Skeletal muscle cell (primary cell): ENCODE data around the gene OSBPL5.

ENCODE experiments used
- DNase-seq: peaks from one replicate; pipeline ENCODE4 v3.0.0-alpha.2; 2010; ENCODE audit warnings: low read depth
- H3K4me3 ChIP-seq: 2 replicates; pipeline ENCODE4 v1.5.1; 2011; ENCODE audit warnings: low read depth, mild to moderate bottlenecking, control low read depth, low read length, moderate library complexity

Gene OSBPL5

DNA sequence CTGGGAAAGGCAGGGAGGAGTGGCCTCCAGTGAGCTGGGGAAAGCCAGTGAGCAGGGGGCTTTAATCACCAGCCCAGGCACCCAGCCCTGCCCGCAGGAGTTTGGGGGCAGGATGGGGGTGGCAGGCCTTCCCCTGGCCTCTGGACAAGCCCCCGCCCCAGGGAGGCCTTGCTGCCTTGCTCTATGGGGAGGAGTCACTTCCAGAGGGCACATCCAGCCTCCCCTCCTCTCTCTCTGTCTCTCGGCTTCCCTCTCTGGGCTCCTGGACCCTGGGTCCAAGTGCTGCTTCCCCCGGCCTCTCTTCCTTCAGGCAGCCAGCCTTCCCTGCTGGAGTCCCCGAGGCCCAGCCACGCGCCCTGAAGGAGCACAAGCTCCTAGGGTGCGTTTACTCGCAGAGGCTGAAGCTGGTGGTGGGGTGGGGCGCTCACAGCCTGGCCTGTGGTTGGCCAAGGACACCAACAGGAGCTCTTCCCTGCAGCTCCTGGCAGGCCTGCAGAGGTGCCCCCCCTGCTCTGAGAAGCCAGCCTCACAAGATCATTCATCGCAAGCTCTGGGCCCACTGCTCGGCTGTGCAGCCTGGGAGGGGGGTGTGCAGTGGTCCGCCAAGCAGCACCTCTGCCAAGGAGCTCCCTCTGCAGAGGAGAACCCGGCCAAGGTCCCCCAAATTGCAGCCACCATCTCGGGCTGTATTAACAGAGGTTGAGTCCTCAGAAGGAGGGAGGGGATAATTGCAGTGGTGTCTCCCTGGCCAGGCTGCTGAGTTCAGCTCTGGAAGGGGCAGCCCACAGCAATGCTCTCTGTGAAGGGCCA lies 25.4 kb downstream of the OSBPL5 start:
- DNase-seq: no peak
- H3K4me3 ChIP-seq: no peak overlapping the region

DNA sequence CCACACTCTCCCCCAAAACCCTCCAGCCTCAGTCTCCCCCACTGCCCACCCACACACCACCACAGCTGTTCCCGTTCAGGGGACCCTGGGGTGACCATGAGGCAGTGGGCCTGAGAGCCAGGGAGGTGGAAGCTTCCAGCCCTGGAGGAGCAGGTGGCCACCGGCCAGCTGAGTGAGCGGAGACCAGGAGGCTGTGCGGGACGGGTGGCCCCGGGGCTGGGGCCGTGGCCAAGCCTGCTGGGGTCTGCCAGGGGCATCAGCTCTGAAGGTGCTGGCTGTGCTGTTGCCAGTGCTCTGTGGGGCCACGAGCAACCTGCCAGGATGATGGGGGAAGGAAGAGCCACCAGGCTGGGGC lies 26.0 kb downstream of the OSBPL5 start:
- no peak for DNase-seq
- H3K4me3 ChIP-seq: no peak overlapping the region

DNA sequence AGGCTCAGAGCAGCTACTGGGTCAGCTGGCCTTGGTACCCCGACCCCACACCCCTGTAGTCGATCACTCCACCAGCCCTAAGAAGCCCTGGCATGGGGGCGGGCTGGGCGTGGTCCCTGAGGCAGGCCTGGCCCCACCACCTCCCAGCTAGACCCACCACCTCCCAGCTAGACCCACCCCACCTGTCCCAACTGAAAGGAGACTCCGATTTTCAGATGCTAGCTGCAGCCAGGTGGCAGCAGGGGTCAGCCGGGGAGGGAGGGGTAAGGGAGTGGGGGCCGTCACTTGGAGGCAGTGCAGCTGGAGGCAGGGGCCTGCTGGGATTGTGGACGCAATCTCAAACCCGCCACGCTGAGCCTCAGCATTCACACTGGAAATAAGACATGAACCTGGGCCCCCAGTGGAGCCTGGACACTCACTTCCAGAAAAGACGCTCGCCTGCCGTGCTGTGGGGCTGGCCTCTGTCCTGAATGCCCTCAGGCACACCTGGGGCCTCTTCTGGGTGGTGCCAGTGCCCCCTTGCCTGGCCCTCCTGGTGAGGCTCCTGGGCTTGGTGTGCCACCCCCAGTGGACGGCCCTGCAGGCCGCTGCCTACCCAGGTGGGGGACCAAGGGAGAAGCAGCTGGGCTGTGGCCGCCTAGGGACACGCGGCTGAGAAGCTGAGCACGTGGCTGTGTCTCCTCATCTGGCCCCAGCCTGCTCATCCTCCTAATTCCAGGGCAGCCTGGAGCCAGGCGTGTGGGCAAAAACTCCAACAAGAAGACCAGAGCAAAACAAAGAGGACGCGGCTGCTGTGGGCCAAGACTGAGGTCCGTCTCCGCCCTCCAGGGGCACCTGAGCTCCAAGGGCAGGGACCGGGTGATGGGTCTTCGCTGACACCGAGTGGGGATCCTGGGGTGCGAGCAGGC lies 26.7 kb downstream of the OSBPL5 start:
- no peak overlapping the region for H3K4me3 ChIP-seq
- DNase-seq: no peak

DNA sequence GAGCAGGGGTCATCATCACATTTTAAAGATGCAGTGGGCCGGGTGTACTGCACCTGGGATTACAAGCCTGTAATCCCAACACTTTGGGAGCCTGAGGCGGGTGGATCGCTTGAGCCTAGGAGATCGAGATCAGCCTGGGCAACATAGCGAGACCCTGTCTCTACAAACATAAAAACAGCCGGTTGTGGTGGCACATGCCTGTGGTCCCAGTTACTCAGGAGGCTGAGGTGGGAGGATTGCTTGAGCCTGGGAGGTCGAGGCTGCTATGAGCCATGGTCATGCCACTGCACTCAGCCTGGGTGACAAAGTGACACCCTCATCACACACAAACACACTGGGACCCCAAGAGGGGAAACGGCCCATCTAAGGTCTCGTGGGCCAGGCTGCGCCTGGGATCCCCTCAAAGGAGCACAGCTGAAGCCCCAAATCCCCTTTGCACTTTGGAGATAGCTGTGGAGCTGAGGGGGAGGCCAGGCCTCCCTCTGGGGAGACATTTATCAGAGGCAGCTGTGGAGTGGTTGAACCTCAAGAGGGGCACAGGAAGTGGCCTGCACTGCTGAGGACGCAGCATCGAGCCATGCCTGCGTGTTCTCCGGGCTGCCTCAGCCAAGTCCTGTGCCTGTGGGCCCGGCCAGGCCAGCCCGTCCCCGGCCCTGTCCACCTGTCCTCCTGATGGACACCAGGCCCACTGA lies 27.5 kb downstream of the OSBPL5 start:
- no peak overlapping the region for H3K4me3 ChIP-seq
- DNase-seq: no peak

DNA sequence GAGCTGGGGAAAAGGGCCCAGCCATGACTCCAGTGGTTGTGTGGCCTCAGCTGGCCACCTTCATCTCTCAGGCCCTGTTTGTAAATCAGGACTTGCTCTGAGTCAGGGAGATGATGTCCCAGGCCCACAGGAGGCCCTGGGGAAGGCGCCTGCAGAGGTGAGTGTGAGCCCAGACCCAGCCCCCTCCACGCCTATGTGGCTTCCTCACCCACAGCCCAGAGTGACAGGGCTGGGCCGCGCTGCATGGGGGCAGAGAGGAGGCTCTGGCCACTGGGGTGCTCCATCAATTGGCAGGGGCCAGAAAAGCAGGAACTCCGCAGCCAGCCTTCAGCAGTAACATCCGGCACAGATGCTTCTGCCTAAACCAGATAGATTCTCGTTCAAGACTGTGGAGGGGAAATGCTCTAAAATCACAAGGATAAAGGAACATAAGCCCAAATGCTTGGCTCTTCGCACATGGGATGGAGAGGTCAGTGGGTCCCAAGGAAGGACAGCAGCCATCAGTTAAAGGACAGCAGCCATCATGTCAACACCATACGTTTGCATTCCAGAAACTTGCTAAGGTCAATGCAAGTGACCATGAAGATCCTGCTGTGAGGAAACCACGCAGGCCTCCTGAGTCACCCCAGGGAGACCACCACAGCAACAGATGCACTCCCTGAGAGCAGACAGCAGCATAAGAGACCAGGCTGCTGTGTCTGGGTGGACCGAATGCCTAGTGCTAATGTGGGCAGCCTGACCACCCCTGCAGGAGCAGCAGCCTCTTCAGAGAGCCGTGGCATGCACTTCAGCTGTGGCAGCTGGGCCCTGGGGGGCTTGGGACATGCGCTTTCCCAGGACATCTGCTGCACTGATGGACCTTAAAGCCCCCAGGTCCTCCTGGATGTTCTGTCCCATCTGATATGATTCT lies 28.3 kb downstream of the OSBPL5 start:
- no peak overlapping the region for H3K4me3 ChIP-seq
- DNase-seq: no peak

DNA sequence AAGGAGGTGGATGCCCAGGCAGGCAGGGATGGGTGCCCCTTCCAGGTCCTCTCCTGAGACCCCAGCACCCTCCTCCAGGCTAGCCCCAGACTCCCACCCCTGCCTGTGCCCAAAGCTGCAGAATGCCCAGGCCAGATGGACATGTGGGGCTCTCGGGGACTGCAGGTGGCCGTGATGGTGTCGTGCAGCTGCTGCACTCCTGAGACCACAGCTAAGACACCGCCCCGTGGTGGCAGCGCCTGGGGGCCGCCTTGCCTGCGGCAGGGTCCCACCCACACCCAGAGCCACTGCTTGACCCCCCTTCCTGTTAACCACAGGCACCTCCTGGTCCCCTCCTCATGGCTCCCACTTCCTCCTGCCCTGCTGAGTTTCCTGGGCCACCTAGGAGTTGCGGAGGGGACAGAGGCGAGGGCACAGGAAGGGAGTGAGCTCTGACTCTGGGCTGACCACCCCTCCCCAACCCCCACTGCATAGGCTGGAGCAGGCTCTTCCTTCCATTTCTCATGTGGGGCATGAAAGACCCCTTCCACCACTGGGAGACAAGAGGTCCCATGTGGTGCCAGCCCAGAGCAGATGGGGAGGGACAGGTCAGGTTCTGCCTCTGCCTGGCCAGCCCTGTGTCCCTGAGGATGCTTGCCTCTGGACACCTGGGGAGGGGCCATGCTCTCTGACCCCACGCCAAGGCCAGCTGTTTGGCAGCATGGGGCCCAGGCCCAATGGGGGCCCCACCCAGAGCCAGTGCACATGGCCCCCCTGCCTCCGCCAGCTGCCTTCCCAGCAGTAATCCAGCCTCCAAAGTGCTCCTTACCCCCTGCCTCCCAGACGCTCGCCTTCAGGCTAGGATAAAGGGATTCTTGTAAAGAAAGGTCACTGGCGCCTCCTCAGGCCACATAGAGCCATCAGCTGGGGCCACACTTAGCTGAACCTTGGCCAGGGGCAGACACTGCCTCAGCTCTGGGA lies 29.3 kb downstream of the OSBPL5 start:
- H3K4me3 ChIP-seq: no peak overlapping the region
- no peak for DNase-seq

DNA sequence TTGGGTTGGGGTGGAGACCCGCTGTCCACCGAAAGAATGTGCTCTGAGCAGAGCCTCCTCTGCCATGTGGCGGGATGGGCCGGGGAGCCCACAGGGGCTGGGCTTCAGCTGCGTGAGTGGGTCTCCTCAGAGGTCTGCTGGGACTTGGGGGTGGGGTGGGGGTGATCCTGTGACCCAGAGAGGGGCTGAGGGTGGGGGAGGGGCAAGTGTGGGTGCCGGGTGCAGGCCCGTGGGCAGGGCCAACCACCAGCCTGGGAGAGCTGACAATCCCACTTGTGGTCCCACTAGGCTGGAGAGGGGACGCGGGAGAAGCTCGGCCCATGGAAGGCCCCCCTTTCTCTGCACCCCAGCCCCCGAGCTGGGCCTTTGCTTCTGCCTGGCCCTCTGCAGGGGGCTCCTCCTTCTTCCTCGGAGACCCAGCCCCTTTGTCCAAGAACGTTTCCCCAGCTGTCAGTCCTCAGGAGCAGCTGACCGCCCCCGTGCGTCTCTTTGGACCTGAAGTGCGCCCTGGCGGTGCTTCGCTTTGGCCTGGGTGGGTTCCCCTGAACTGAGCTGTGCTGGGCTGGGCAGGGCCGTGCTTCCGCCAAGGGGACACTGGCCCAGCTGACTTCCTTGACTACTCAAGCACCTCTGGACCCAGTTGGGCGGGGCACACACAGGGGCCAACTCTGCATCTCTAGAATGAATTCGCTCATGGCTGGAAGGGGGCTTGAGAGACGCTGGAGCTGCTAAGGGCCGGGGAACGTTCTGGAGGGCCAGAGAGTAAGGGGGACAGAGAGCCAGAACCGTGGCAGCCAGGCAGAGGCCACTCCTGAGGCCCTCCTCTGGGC lies 30.2 kb downstream of the OSBPL5 start:
- no peak for DNase-seq
- H3K4me3 ChIP-seq: no peak overlapping the region

DNA sequence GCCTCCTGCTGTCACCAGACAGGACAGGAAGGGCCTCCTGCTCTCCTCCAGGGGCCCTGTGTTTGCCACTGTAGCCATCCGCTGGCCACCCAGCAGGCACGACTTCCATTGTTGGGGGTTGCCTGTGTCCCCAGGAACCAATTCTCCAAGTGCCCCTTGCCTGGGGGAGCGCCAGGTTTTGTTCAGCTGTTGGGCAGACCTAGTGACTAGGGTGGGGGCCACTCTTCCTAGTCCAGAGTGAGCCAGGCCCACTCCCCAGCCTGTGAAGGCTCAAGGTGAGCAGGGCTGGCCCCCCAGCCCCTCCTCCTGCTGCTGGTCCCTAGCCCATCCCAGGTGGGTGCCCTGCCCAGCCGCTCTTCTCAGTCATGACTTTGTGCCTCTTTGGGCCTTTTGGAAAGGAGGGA lies 30.9 kb downstream of the OSBPL5 start:
- no peak overlapping the region for H3K4me3 ChIP-seq
- no peak for DNase-seq

DNA sequence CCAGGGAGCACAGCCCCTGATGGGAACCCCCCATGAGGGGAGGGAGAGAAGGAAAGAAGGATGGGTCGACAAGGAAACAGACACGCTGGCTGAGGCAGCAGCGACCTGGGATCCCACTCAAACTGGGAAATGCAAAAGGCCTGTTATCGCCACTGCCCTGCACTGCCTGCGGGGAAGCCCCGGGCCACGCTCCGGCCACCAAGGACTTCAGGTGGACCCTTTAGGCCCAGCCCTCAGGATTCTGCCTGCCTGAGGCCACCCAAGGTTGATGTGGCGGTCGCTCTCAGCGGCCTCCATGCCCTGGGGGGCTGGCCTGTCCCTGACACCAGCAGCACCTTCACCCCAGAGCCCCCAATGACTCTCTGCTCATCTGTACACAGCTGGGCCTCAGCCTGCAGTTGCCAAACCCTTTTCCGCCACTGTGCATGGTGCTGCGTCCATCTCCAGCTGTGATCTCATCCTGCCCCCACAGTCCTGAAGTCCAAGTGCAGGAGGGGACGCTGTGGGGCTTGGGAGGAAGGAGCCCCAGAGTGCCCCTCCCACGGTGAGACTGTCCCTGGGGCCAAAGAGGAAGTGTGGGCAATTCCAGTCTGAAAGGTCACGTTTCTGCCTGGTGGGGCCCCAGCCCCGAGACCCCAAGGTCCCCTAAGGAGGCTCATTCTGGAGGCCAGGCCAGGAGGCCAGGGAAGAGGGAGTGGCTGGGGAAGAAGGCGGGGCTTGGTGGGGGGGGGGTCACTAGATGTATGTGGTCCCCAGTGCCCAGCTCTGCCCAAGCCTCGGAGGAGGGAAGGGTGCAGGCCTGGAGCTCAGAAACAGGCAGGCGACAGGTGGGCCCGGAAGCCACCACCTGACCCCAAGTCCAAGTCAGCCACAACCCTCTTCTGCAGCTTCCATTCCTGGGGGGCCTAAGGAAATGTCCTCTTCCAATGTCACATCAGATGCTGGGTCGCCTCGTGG lies 31.6 kb downstream of the OSBPL5 start:
- no peak for DNase-seq
- no peak overlapping the region for H3K4me3 ChIP-seq

DNA sequence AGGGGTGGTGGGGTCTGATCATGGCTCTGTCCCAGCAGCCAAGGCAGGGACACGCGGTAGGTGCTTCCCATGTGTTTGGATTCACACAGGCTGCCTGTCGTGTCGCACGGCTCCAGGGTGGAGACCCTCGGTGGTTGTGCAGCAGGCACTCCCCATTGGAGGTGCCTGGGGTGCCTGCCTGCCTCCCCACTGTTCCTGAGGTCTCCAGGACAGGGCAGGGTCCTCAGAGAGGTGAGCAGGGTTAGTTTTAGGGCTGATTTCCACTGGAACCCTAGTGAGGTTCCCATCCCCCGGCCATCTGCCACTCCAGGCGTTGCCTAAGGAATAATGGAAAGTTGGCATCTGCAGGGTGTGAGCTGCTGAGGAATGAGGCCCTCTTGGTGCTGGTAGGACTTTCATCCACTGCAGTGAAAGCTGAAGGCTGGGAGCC lies 32.3 kb downstream of the OSBPL5 start:
- DNase-seq: no peak
- H3K4me3 ChIP-seq: no peak overlapping the region

DNA sequence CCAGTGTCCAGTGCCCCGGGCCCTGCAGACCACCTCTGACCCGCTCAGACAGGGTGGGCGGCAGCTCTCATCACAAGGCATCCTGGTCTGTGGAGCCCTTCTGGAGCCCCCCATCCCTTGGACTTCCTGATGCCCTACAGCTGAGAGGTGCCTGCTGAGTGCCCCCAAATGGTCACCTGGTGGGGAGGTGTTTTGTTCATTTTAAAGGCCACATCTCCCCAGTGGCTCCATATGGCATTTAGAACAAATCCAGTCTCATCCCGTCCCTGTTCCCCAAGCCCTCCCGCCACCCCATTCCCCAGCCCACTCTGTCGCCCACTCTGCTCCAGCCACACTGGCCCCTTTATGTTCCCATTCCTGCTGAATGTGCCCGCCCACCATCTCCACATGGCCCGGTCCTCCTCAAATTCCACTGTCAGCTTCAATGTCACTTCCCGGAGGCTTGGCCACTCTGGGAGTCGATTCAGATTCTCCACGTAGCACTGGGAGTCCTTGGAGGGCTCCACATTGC lies 32.8 kb downstream of the OSBPL5 start:
- no peak overlapping the region for H3K4me3 ChIP-seq
- DNase-seq: no peak

DNA sequence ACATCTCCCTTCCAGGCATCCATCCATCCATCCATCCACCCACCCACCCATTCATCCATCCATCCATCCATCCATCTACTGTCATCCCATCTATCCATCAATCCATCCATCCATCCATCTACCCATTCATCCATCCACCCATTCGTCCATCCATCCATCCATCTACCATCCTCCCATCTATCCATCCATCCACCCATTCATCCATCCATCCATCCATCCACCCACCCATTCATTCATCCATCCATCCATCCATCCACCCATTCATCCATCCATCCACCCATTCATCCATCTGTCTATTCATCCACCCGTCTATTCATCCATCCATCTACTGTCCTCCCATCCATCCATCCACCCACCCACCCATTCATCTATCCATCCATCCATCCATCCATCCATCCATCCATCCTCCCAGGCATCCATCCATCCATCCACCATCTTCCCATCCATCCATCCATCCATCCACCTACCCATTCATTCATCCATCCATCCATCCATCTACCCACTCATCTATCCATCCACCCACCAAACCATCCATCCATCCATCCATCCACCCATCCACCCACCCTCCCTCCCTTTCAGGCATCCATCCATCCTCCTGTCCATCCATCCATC lies 33.7 kb downstream of the OSBPL5 start:
- DNase-seq: no peak
- no peak overlapping the region for H3K4me3 ChIP-seq

DNA sequence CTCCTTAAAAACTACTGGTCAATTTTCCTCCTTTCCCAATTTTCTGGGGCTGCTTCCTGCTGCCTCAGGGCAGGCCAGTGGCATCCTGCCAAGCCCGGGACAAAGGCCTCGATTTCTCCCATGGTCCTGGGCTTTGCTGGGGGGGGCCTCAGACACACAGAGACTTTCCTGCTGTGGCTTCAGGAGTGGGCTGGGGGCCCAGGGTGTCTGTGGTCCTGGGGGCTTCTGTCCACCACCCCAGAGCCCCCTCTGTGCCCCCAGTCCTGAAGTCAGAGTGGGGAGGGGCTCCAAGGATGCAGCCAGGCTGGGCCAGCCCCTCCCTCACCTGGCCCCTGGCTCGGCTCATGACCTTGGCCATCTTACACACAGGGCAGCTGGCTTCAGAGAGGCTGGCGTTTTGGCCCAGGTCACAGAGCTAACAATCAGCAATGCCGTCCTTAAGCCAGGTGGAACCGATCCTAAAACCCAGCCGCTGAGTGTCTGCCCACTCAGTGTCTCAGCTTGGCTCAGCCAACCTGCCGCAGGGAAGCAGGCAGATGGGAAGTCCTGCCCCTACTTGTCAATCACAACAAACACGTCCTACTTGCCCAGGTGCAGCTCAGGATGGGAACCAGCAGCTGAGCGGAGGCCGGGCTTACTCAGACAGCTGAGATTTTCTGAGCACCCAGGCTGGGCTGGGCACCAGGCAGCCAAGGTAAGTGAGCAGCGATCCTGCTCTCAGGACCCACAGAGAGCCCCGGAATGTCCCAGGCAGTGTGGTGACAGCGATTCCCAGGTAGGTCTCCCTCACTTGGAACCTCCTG lies 34.6 kb downstream of the OSBPL5 start:
- H3K4me3 ChIP-seq: no peak overlapping the region
- DNase-seq: no peak

DNA sequence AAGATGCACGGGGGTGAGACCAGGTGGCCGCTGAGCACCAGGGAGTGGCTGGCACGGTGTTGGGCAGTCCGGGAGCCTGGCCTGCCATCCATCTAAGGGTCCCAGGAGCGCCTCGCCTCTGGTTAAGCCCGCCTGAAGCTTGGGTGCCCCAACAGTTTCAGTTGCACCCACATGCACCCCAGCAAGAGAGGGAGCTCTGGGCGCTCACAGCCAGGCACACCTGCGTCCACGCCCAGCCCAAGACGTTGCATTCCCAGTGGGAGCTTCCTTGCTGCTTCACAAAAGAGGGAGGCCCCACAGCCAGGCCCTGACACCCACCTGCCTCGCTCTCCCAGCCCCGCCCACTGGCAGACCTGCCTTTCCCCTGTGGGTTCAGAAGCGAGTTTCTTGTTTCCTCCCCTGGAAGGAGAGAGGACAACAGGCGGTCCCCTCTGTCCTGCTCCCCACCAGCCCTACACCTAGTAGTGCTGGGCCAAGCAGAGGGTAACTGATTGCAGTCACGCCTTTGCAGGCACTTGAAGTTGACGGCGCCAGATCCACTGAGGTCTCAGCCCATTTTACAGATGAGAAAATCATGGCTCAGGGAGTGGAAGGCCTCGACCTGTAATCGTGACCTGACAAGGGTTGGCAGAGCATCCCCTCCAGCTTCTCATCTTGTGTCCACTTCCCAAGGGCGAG lies 35.4 kb downstream of the OSBPL5 start:
- H3K4me3 ChIP-seq: no peak overlapping the region
- DNase-seq: no peak
